Measurements from ENCODE around the gene WNK3. TPM values are rescaled to one million over a fixed set of nuclear protein-coding genes. Genes with fewer than 3 reads are reported as not detected.

WNK3 gene
- total RNA-seq, 1 donor from 2014 or later: 15.8 TPM

GRCh38 chrX:54208531-54208930, 149.3 kb downstream of the WNK3 start:
- peaks cover 19% of the 10 kb centered on the region for H3K9me3 Mint-ChIP-seq
- peaks cover 5% of the 10 kb centered on the region for H3K36me3 Mint-ChIP-seq
- H3K27me3 Mint-ChIP-seq (ENCODE audit: low read depth): no peaks in the 10 kb centered on the region

GRCh38 chrX:54198262-54198661, 159.6 kb downstream of the WNK3 start:
- H3K9me3 Mint-ChIP-seq: peaks cover 14% of the 10 kb centered on the region

More at GRCh38 chrX:54208531-54208930, 149.3 kb downstream of the WNK3 start:
- no peaks in the 10 kb centered on the region for H3K4me1 Mint-ChIP-seq
- no peak for DNase-seq (ENCODE audit: low spot score in 2 of 2, unreplicated experiment in 2 of 2)
- TF ChIP-seq, protein P1, sequence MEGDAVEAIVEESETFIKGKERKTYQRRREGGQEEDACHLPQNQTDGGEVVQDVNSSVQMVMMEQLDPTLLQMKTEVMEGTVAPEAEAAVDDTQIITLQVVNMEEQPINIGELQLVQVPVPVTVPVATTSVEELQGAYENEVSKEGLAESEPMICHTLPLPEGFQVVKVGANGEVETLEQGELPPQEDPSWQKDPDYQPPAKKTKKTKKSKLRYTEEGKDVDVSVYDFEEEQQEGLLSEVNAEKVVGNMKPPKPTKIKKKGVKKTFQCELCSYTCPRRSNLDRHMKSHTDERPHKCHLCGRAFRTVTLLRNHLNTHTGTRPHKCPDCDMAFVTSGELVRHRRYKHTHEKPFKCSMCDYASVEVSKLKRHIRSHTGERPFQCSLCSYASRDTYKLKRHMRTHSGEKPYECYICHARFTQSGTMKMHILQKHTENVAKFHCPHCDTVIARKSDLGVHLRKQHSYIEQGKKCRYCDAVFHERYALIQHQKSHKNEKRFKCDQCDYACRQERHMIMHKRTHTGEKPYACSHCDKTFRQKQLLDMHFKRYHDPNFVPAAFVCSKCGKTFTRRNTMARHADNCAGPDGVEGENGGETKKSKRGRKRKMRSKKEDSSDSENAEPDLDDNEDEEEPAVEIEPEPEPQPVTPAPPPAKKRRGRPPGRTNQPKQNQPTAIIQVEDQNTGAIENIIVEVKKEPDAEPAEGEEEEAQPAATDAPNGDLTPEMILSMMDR (IDR thresholded peaks at IDR 0.05; ENCODE audit: unreplicated experiment): no peak
- no peak overlapping the region for H3K27ac Mint-ChIP-seq
- H3K4me3 Mint-ChIP-seq: no peak overlapping the region

GRCh38 chrX:54194982-54195588, 162.8 kb downstream of the WNK3 start:
- Mint-ChIP-seq H3K27me3 (ENCODE audit: low read depth) (no peaks in the 10 kb centered on the region), H3K9me3 (peaks cover 13% of the 10 kb centered on the region), H3K4me3 (no peak overlapping the region), H3K27ac (no peak overlapping the region), H3K4me1 (peaks cover 12% of the 10 kb centered on the region), H3K36me3 (peaks cover 3% of the 10 kb centered on the region)
- TF ChIP-seq, protein P1 (IDR thresholded peaks at IDR 0.05; ENCODE audit: unreplicated experiment): no peak
- no peak for DNase-seq (ENCODE audit: low spot score in 2 of 2, unreplicated experiment in 2 of 2)

More at GRCh38 chrX:54198262-54198661, 159.6 kb downstream of the WNK3 start:
- H3K4me3 Mint-ChIP-seq: no peak overlapping the region
- no peak overlapping the region for H3K27ac Mint-ChIP-seq
- TF ChIP-seq, protein P1 (IDR thresholded peaks at IDR 0.05; ENCODE audit: unreplicated experiment): no peak
- DNase-seq (ENCODE audit: low spot score in 2 of 2, unreplicated experiment in 2 of 2): no peak
- peaks cover 7% of the 10 kb centered on the region for H3K4me1 Mint-ChIP-seq
- no peaks in the 10 kb centered on the region for H3K27me3 Mint-ChIP-seq (ENCODE audit: low read depth)
- peaks cover 5% of the 10 kb centered on the region for H3K36me3 Mint-ChIP-seq

GRCh38 chrX:54193085-54193821, 164.6 kb downstream of the WNK3 start:
- Mint-ChIP-seq H3K9me3 (peaks cover 4% of the 10 kb centered on the region), H3K27ac (peak overlapping the region; percentile 25), H3K36me3 (no peaks in the 10 kb centered on the region), H3K4me1 (peaks cover 12% of the 10 kb centered on the region), H3K27me3 (ENCODE audit: low read depth) (no peaks in the 10 kb centered on the region), H3K4me3 (no peak overlapping the region)
- DNase-seq (ENCODE audit: low spot score in 2 of 2, unreplicated experiment in 2 of 2): no peak
- TF ChIP-seq, protein P1 (IDR thresholded peaks at IDR 0.05; ENCODE audit: unreplicated experiment): no peak

- Mint-ChIP-seq H3K9me3 (peaks cover 17% of the 10 kb centered on the region), H3K4me1 (peaks cover 29% of the 10 kb centered on the region), H3K27ac (no peak overlapping the region), H3K4me3 (no peak overlapping the region), H3K36me3 (no peaks in the 10 kb centered on the region), H3K27me3 (ENCODE audit: low read depth) (no peaks in the 10 kb centered on the region)
- DNase-seq (ENCODE audit: low spot score in 2 of 2, unreplicated experiment in 2 of 2): no peak
- TF ChIP-seq, protein P1 (IDR thresholded peaks at IDR 0.05; ENCODE audit: unreplicated experiment): no peak
Measured at GRCh38 chrX:54184474-54184873, 173.4 kb downstream of the WNK3 start.

Measured in mesothelial cell of epicardium (in vitro differentiated cells).